Esophagus muscularis mucosa (tissue), 4 donors: ENCODE measurements around the gene DDX17.

Experiments
- CTCF ChIP-seq, 3 experiments: fragments of 200-600 bp in 2 of 3; fragments of 450-650 bp in 1 of 3; sonication (generic) in 2 of 3; IDR thresholded peaks; one replicate each; pipeline ENCODE4 v1.5.1; 2017 to 2019; ENCODE audit warnings: antibody characterized with exemption in 3 of 3, mild to moderate bottlenecking in 2 of 3, moderate library complexity in 1 of 3
- EP300 ChIP-seq: sonication (generic); formaldehyde crosslinking; IDR thresholded peaks from one replicate; pipeline ENCODE4 v1.6.1; 2017; ENCODE audit warnings: antibody characterized with exemption
- POLR2A ChIP-seq: fragments of 450-650 bp; IDR thresholded peaks from one replicate; pipeline ENCODE4 v1.6.1; 2017; ENCODE audit warnings: antibody characterized with exemption, moderate library complexity, mild to moderate bottlenecking, low read depth
- POLR2AphosphoS5 ChIP-seq, 2 donors: sonication (generic); formaldehyde crosslinking; IDR thresholded peaks; one replicate each; pipeline ENCODE4 v1.6.1; 2017; ENCODE audit warnings: antibody characterized with exemption in 2 of 2

GRCh38 chr22:38468443-38469305, 37.4 kb downstream of the DDX17 start:
- TF ChIP-seq CTCF (IDR thresholded peaks at IDR 0.05): no peak
- TF ChIP-seq POLR2A: no peak
- no peak for TF ChIP-seq POLR2AphosphoS5 (IDR thresholded peaks at IDR 0.05)
- TF ChIP-seq EP300: no peak
